ENCODE measurements around the gene RNF227.

DNA sequence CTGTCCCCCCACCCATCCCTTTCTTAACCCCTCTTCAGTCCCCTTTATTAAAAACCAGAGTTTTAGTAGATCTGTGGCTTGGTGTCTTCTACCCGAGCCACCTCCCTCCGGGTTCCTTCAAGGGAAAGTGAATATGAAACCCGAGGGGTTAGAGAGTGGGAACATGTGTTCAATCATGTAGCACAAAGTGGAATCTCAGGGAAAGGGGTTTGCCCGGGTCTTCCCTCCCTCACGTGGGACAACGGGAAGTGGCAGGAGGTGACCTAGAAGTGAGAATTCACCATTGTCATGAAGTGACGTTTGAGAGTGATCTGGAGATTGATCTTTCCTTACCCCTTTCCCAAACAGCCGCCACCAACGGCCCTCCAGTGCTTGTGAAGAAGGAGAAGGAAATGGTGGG lies 5.0 kb downstream of the RNF227 start:
- TF ChIP-seq, protein P1, sequence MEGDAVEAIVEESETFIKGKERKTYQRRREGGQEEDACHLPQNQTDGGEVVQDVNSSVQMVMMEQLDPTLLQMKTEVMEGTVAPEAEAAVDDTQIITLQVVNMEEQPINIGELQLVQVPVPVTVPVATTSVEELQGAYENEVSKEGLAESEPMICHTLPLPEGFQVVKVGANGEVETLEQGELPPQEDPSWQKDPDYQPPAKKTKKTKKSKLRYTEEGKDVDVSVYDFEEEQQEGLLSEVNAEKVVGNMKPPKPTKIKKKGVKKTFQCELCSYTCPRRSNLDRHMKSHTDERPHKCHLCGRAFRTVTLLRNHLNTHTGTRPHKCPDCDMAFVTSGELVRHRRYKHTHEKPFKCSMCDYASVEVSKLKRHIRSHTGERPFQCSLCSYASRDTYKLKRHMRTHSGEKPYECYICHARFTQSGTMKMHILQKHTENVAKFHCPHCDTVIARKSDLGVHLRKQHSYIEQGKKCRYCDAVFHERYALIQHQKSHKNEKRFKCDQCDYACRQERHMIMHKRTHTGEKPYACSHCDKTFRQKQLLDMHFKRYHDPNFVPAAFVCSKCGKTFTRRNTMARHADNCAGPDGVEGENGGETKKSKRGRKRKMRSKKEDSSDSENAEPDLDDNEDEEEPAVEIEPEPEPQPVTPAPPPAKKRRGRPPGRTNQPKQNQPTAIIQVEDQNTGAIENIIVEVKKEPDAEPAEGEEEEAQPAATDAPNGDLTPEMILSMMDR (conservative IDR thresholded peaks at IDR 0.05; ENCODE audit: low read depth in 2 of 2): no peak
- TF ChIP-seq EZH2 (IDR thresholded peaks at IDR 0.05; ENCODE audit: low read depth, unreplicated experiment): no peak
- TF ChIP-seq, protein P2, sequence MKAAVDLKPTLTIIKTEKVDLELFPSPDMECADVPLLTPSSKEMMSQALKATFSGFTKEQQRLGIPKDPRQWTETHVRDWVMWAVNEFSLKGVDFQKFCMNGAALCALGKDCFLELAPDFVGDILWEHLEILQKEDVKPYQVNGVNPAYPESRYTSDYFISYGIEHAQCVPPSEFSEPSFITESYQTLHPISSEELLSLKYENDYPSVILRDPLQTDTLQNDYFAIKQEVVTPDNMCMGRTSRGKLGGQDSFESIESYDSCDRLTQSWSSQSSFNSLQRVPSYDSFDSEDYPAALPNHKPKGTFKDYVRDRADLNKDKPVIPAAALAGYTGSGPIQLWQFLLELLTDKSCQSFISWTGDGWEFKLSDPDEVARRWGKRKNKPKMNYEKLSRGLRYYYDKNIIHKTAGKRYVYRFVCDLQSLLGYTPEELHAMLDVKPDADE (IDR thresholded peaks at IDR 0.05): no peak
- no peak for TF ChIP-seq REST (IDR thresholded peaks at IDR 0.05; ENCODE audit: unreplicated experiment)
- TF ChIP-seq CREB1 (CRISPR knock-in tag; IDR thresholded peaks at IDR 0.05; ENCODE audit: low read depth): no peak
- TF ChIP-seq NANOG (IDR thresholded peaks at IDR 0.05; ENCODE audit: borderline replicate concordance): no peak
- no peak for TF ChIP-seq POLR2AphosphoS5 (IDR thresholded peaks at IDR 0.05; ENCODE audit: low read depth)
- no peak for TF ChIP-seq ZNF331 (CRISPR knock-in tag; IDR thresholded peaks at IDR 0.05; ENCODE audit: low read depth)
- no peak for TF ChIP-seq EZH2phosphoT487 (IDR thresholded peaks at IDR 0.05; ENCODE audit: unreplicated experiment)
- no peak for TF ChIP-seq JUNB (IDR thresholded peaks at IDR 0.05; ENCODE audit: unreplicated experiment)
- no peak for TF ChIP-seq STAT1 (IDR thresholded peaks at IDR 0.05; ENCODE audit: unreplicated experiment)
- TF ChIP-seq ZNF114 (CRISPR knock-in tag; IDR thresholded peaks at IDR 0.05): no peak
- TF ChIP-seq, protein P3, sequence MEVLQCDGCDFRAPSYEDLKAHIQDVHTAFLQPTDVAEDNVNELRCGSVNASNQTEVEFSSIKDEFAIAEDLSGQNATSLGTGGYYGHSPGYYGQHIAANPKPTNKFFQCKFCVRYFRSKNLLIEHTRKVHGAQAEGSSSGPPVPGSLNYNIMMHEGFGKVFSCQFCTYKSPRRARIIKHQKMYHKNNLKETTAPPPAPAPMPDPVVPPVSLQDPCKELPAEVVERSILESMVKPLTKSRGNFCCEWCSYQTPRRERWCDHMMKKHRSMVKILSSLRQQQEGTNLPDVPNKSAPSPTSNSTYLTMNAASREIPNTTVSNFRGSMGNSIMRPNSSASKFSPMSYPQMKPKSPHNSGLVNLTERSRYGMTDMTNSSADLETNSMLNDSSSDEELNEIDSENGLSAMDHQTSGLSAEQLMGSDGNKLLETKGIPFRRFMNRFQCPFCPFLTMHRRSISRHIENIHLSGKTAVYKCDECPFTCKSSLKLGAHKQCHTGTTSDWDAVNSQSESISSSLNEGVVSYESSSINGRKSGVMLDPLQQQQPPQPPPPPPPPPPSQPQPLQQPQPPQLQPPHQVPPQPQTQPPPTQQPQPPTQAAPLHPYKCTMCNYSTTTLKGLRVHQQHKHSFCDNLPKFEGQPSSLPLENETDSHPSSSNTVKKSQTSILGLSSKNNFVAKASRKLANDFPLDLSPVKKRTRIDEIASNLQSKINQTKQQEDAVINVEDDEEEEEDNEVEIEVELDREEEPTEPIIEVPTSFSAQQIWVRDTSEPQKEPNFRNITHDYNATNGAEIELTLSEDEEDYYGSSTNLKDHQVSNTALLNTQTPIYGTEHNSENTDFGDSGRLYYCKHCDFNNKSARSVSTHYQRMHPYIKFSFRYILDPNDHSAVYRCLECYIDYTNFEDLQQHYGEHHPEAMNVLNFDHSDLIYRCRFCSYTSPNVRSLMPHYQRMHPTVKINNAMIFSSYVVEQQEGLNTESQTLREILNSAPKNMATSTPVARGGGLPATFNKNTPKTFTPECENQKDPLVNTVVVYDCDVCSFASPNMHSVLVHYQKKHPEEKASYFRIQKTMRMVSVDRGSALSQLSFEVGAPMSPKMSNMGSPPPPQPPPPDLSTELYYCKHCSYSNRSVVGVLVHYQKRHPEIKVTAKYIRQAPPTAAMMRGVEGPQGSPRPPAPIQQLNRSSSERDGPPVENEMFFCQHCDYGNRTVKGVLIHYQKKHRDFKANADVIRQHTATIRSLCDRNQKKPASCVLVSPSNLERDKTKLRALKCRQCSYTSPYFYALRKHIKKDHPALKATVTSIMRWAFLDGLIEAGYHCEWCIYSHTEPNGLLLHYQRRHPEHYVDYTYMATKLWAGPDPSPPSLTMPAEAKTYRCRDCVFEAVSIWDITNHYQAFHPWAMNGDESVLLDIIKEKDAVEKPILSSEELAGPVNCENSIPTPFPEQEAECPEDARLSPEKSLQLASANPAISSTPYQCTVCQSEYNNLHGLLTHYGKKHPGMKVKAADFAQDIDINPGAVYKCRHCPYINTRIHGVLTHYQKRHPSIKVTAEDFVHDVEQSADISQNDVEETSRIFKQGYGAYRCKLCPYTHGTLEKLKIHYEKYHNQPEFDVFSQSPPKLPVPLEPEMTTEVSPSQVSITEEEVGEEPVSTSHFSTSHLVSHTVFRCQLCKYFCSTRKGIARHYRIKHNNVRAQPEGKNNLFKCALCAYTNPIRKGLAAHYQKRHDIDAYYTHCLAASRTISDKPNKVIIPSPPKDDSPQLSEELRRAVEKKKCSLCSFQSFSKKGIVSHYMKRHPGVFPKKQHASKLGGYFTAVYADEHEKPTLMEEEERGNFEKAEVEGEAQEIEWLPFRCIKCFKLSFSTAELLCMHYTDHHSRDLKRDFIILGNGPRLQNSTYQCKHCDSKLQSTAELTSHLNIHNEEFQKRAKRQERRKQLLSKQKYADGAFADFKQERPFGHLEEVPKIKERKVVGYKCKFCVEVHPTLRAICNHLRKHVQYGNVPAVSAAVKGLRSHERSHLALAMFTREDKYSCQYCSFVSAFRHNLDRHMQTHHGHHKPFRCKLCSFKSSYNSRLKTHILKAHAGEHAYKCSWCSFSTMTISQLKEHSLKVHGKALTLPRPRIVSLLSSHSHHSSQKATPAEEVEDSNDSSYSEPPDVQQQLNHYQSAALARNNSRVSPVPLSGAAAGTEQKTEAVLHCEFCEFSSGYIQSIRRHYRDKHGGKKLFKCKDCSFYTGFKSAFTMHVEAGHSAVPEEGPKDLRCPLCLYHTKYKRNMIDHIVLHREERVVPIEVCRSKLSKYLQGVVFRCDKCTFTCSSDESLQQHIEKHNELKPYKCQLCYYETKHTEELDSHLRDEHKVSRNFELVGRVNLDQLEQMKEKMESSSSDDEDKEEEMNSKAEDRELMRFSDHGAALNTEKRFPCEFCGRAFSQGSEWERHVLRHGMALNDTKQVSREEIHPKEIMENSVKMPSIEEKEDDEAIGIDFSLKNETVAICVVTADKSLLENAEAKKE (CRISPR knock-in tag; IDR thresholded peaks at IDR 0.05): no peak

Data from GM23338 (cell line).